Lung microvascular endothelial cell (primary cell): Measurements from ENCODE around the gene PCED1A. TPM values are rescaled to one million over a fixed set of nuclear protein-coding genes. Genes with fewer than 3 reads are reported as not detected.
A peak's percentile ranks its signal among the peaks of the same experiment; 100 is the strongest.
"Not testable (repeated sequence)": the region's sequence is repeated elsewhere in the genome, so short reads cannot be mapped to it uniquely, and the experiment has no call there.

ENCODE experiments used
- DNase-seq, 2 donors: peaks; one replicate each; pipeline versions ENCODE4 v3.0.0 to v3.0.0-alpha.2; 2010; ENCODE audit warnings: low read depth in 2 of 2
- total RNA-seq: library from RNA; depleted of rRNA; stranded (reverse); fragments of >200 nt; gene quantifications from 2 replicates; pipeline ENCODE4 v1.2.1, GENCODE V29; 2014

PCED1A gene
- total RNA-seq, 1 donor from 2014 or later, result 21.2 TPM

GRCh38 chr20:2826655-2827054 lies 13.8 kb downstream of the PCED1A start:
- no peak for DNase-seq

DNA sequence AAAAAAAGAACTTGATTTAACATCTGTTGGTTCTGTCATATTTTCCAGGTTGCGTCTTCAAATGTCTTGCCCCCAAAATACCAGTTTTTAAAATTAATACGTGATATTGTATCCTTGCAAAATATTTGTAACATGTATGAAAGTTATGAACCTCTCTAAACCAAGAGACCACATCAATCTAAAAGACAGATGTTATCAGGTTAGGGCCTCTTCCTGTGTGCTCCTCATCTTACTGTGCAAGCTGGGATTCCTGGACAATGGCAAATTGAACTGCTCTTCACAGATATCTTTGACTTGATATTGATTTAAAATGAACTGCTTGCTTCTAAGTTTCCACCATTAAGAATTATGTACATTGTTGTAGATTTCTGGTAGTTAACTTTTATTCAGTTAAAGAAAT lies 14.7 kb downstream of the PCED1A start:
- no peak for DNase-seq

- DNase-seq, result no peak
These were observed 18.4 kb downstream of the PCED1A start for GRCh38 chr20:2822073-2822472.

- no peak for DNase-seq
These were observed 19.3 kb downstream of the PCED1A start for GRCh38 chr20:2820896-2821869.

- DNase-seq, result no peak
These were observed 20.2 kb downstream of the PCED1A start for GRCh38 chr20:2820084-2820895.

- no peak for DNase-seq
These were observed 22.4 kb downstream of the PCED1A start for GRCh38 chr20:2817891-2818595.

- no peak for DNase-seq
These were observed 23.1 kb downstream of the PCED1A start for GRCh38 chr20:2817341-2817726.

DNA sequence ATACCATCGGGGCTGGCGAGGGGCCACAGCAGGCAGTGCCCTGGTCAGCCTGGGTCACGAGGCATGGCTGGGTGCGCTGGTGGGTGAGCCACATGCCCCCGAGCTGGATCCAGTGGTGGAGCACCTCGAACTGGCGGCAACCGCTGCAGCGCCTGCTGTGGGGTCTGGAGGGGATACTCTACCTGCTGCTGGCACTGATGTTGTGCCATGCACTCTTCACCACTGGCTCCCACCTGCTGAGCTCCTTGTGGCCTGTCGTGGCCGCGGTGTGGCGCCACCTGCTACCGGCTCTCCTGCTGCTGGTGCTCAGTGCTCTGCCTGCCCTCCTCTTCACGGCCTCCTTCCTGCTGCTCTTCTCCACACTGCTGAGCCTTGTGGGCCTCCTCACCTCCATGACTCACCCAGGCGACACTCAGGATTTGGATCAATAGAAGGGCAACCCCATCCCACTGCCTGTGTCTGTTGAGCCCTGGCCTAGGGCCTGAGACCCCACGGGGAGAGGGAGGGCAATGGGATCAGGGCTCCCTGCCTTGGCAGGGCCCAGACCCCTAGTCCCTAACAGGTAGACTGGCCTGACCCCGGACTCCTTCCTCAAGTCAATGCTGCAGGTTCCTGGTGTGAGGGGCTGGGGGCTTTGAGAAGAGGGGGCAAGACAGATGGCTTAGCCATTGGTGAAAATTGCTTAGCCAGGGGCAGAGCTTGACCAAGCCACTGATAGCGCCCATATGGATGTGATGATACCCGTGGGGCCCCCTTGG lies 23.7 kb downstream of the PCED1A start:
- DNase-seq, result no peak

DNA sequence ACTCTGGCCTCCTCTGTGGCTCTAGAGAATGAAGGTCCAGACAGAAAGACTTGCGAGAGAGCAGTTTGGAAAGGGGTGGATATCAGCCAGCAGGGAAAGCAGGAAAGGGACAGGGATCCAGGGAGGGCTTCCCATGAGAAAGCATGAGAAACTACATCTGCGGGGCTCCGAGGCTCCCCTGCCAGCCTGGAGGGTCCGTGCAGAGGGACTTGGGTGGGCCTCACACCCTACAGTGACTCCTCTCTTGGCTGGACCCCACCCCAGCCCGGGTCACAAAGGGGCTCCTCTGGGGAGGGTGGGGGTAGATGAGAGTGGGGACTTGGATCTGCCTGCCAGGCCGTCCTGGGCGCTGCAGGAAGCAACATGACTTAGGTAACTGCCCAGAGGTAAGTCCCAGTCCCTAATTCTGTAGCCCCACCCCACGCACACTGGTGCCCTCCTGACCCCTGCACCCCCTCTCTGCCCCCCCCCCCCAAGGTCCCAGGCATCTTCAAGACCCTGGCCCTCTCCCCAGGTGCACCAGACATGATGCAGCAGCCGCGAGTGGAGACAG lies 24.3 kb downstream of the PCED1A start, which contains the start of gene TMEM239:
TSS of gene TMEM239 (plus strand) at position 335 of the 553 bp plus-strand sequence. CDS start at position 526, 191 bp downstream.
- no peak for DNase-seq

GRCh38 chr20:2815242-2815900 lies 25.1 kb downstream of the PCED1A start:
- no peak for DNase-seq

DNA sequence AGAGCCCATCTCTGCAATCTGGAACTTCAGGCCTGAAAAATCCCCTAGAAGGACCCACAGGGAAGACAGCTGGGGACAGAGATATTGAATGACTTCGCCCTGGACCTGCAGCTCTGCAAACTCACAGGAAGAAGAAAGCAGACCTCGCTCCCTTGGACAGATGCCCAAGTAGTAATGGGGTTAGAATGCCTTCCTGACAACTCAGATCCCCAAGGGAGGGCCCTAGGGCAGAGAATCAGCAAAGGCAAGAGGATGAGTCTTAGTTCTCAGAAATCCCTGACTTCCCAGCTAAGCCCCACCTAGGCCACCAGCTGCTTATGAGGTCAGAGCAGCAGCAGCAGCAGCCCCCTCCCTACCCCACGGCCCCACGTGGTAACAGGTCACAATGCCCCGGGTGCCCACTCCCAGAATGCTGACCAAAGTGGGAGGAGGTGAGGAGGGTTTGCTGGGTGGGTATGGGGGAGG lies 25.8 kb downstream of the PCED1A start, which contains the start of gene C20orf141:
TSS of gene C20orf141 (plus strand) at position 401 of the 465 bp plus-strand sequence. CDS start 198 bp downstream, outside the sequence.
- DNase-seq, result peak in 1 of 2 donors; percentile 89

DNA sequence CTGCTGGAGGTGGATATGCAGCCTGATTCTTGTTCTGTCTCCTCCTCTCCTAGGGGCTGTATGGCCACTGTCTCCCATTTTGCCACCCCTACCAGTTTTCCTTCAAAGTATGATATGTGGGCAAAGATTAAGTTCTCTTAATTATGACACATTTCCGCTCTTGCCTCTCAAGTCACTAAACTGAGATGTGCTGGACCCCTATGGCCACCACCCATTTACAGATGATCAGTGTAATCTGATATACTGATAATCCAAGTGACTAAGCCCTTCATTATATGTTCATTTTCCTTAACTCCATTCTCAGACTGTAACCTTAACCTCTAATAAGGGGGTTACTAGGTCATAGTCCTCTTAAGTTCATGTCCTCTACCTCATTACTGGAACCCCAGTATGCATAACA lies 26.4 kb downstream of the PCED1A start:
- no peak for DNase-seq

GRCh38 chr20:2812189-2812588 lies 28.3 kb downstream of the PCED1A start:
- DNase-seq, result no peak

DNA sequence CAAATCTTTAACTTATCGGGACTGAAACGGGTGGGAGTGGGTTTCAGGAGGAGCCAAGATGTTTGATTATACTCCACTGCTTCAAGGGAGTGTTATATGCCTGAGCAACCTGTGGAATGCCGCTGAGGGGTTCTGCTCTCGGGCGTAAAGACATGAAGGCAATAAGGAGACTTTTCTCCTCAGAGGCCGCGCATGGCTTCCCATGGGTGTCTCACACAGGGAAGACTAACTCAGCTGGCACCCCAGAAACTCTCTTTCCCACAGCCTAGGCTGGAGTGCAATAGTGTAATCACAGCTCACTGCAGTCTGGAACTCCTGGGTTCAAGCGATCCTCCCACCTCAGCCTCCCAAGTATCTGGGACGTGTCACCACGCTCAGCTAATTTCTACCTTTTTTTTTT lies 30.8 kb downstream of the PCED1A start:
- no peak for DNase-seq

DNA sequence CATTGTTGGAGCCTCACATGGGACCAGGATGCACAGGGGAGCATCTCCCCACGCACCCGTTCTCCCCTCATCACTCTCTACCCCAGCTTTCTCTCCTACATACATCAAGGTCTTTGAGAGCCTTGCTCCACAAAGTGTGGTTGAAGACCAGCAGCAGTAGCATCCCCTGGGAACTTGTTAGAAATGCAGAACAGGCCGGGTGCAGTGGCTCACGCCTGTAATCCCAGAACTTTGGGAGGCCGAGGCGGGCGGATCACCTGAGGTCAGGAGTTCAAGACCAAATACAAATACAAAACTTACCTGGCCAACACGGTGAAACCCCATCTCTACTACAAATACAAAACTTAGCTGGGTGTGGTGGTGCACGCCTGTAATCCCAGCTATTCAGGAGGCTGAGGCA lies 32.5 kb downstream of the PCED1A start:
- DNase-seq, result not testable (repeated sequence)

DNA sequence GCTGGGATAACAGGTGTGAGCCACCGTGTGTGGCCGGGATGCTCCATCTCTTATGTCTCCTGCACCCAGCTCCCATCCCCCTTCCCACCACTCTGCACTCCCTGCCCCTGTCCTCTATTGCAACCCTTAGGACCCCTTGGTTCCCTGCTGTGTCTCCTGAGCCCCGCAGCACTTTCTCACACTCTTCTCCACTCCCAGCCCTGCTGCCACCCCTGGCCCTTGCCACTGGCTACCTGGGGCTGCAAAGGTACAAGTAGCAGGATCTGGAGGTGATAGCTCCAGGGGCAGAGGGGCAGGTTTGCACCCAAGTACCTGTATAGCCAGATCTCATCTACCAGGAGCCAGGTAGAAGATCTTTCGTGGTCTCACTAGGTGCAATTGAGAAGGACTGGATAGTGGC lies 33.4 kb downstream of the PCED1A start:
- no peak for DNase-seq

- no peak for DNase-seq
These were observed 34.1 kb downstream of the PCED1A start for GRCh38 chr20:2806351-2806701.

DNA sequence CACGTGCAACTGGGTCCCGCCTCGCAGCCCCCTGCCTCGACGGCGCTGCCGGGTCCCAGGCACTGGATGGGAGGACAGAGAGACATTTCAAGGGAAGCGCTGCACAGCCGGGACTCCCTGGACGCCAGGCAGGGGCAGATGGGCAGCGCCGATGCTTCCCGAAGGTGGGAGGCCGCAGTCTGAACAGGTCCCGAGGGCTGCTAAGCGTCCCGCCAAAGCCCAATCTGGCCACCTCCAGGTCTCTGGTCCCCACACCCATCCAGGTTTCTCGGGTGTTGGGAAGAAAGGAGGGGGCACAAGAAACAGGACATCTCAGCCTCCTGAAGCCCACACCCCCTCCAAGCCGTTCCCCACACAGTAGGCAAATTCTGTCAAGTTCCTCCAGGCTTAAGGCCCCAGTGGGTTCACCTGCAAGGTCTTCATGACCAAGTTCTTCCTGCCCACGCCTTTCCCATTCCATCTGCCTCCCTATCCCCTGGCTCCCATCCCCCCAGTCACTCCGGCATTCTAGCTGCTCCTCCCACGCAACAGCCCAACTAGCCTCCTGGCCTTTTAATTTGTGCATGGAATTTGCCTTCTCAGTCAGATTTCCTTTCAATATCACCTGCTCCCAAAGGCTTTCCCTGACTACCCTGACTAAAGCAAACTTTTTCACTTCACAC lies 34.6 kb downstream of the PCED1A start:
- no peak for DNase-seq
